Loucy (cell line): ENCODE results near the gene SLAMF1.

ENCODE experiments used
- CTCF ChIP-seq: fragments of 200-600 bp; sonication (generic); conservative IDR thresholded peaks from 2 replicates; pipeline ENCODE4 v1.5.1; 2014; ENCODE audit warnings: mild to moderate bottlenecking, antibody characterized with exemption, low read length
- EZH2phosphoT487 ChIP-seq: fragments of 200-600 bp; IDR thresholded peaks from 2 replicates; pipeline ENCODE4 v1.6.1; 2018; ENCODE audit warnings: antibody characterized with exemption, mild to moderate bottlenecking, moderate library complexity, borderline replicate concordance

DNA sequence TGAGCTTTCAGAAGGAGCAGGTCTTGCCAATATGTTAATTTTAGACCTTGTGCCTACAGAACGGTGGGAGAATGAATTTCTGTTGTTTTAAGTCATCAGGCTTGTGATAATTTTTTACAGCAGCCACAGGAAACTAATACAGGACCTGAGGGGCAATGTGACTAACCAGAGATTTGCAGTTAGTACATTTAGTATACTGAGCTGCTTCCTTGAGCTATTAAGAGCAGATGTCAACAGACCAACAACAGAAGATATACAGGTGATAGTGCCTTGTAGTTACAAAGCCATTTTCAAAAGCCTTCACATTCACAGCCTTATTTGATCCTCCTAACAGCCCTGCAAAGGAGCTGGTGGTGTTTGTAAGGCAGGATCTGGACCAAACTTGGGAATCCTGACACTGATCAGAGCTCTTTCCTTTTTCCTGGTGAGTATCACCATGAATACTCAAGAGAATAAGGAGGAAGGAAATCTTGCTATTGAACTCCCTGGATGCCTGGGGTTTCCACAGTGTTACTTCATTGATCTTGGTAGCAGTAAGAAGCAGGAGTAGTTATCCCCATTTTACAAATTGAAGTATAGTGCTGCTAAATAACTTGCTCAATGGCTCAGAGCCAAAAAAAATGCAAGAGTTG, 4.7 kb upstream of the SLAMF1 start:
- TF ChIP-seq CTCF (no peak), EZH2phosphoT487 (peak; percentile 55; the same call in 1 of the 2 replicates)
